Neural cell (in vitro differentiated cells): ENCODE data around the gene TARS3. TPM values are rescaled to one million over a fixed set of nuclear protein-coding genes. Genes with fewer than 3 reads are reported as not detected.

ENCODE experiments used
- H2AFZ ChIP-seq: fragments of 200-600, 300-800 bp; sonication (generic), shearing (Covaris generic); 2 replicates; pipeline ENCODE4 v1.6.0; 2014; ENCODE audit warnings: low read depth, mild to moderate bottlenecking, antibody characterized with exemption, low read length, moderate library complexity
- H3F3A ChIP-seq: fragments of 200-600 bp; shearing (Covaris generic); 2 replicates; pipeline ENCODE4 v1.6.1; 2016; ENCODE audit warnings: mild to moderate bottlenecking, moderate library complexity, mixed read lengths, antibody characterized with exemption, low read length; ENCODE audit not compliant: insufficient read depth, poor library complexity, severe bottlenecking
- H3K27ac ChIP-seq: fragments of 200-600, 300-800 bp; sonication (generic), shearing (Covaris generic); 2 replicates; pipeline ENCODE4 v1.5.1; 2014; ENCODE audit warnings: mild to moderate bottlenecking, low read length, moderate library complexity
- H3K27me3 ChIP-seq: fragments of 300-800, 200-600 bp; sonication (generic), shearing (Covaris generic); 2 replicates; pipeline ENCODE4 v1.6.0; 2014; ENCODE audit warnings: mild to moderate bottlenecking, low read depth, low read length, moderate library complexity; ENCODE audit not compliant: insufficient read depth
- H3K36me3 ChIP-seq: fragments of 300-800, 200-600 bp; sonication (generic), shearing (Covaris generic); 2 replicates; pipeline ENCODE4 v1.5.1; 2014; ENCODE audit warnings: mild to moderate bottlenecking, antibody characterized with exemption, low read length, moderate library complexity; ENCODE audit not compliant: insufficient read depth
- H3K4me2 ChIP-seq: fragments of 300-800, 200-600 bp; sonication (generic), shearing (Covaris generic); 2 replicates; pipeline ENCODE4 v1.6.0; 2014; ENCODE audit warnings: mild to moderate bottlenecking, low read length
- H3K4me3 ChIP-seq: fragments of 300-800, 200-600 bp; sonication (generic), shearing (Covaris generic); 2 replicates; pipeline ENCODE4 v1.5.1; 2014; ENCODE audit warnings: mild to moderate bottlenecking, low read length, moderate library complexity
- H3K79me2 ChIP-seq: fragments of 200-600 bp; shearing (Covaris generic); replicated peaks from 2 replicates; pipeline ENCODE4 v1.6.0; 2014; ENCODE audit warnings: mild to moderate bottlenecking, low read length, moderate library complexity; ENCODE audit not compliant: insufficient read depth
- H3K9ac ChIP-seq: fragments of 300-800, 200-600 bp; sonication (generic), shearing (Covaris generic); 2 replicates; pipeline ENCODE4 v1.6.1; 2016; ENCODE audit warnings: mild to moderate bottlenecking, low read length, mixed read lengths
- H3K9me2 ChIP-seq: fragments of 200-600 bp; shearing (Covaris generic); 2 replicates; pipeline ENCODE4 v1.6.1; 2016; ENCODE audit warnings: mild to moderate bottlenecking, low read length, mixed read lengths; ENCODE audit not compliant: insufficient read depth
- H3K9me3 ChIP-seq: fragments of 200-600, 300-800 bp; sonication (generic), shearing (Covaris generic); 2 replicates; pipeline ENCODE4 v1.6.1; 2016; ENCODE audit warnings: mild to moderate bottlenecking, mixed run types, low read length, moderate library complexity, mixed read lengths
- H4K20me1 ChIP-seq: fragments of 200-600 bp; shearing (Covaris generic); 2 replicates; pipeline ENCODE4 v1.6.1; 2016; ENCODE audit warnings: mild to moderate bottlenecking, mixed run types; ENCODE audit not compliant: insufficient read depth
- CTCF ChIP-seq: fragments of 450-650 bp; IDR thresholded peaks from 2 replicates; pipeline ENCODE4 v1.5.1; 2014; ENCODE audit warnings: antibody characterized with exemption, mild to moderate bottlenecking, moderate library complexity; ENCODE audit not compliant: poor library complexity, severe bottlenecking
- EP300 ChIP-seq: fragments of 450-650 bp; conservative IDR thresholded peaks from 2 replicates; pipeline ENCODE4 v1.6.1; 2014; ENCODE audit warnings: antibody characterized with exemption, mild to moderate bottlenecking, moderate library complexity; ENCODE audit not compliant: poor library complexity, severe bottlenecking
- EZH2 ChIP-seq: fragments of 200-600, 300-800 bp; shearing (Covaris generic), sonication (generic); IDR thresholded peaks from 2 replicates; pipeline ENCODE4 v1.6.1; 2014; ENCODE audit warnings: antibody characterized with exemption, low read length, borderline replicate concordance, mild to moderate bottlenecking; ENCODE audit not compliant: insufficient read depth, poor library complexity, severe bottlenecking
- MXI1 ChIP-seq: fragments of 450-650 bp; conservative IDR thresholded peaks from 2 replicates; pipeline ENCODE4 v1.6.1; 2014; ENCODE audit warnings: antibody characterized with exemption, mild to moderate bottlenecking; ENCODE audit not compliant: poor library complexity, severe bottlenecking
- POLR2AphosphoS5 ChIP-seq: IDR thresholded peaks from 2 replicates; pipeline ENCODE4 v1.6.1; 2012
- RAD21 ChIP-seq: fragments of 450-650 bp; conservative IDR thresholded peaks from 2 replicates; pipeline ENCODE4 v1.6.1; 2014; ENCODE audit warnings: antibody characterized with exemption, mild to moderate bottlenecking, moderate library complexity
- SMC3 ChIP-seq: fragments of 450-650 bp; conservative IDR thresholded peaks from 2 replicates; pipeline ENCODE4 v1.6.1; 2014; ENCODE audit warnings: antibody characterized with exemption, mild to moderate bottlenecking, moderate library complexity; ENCODE audit not compliant: poor library complexity
- TAF1 ChIP-seq: IDR thresholded peaks from 2 replicates; pipeline ENCODE4 v1.6.1; 2012; ENCODE audit warnings: low read depth
- polyA plus RNA-seq: library from polyadenylated mRNA; depleted of rRNA; stranded (reverse); fragments of >200 nt; gene quantifications from 2 replicates; pipeline ENCODE4 v1.2.3, GENCODE V29; 2014
- TF ChIP-seq, protein P1 (sequence below): IDR thresholded peaks from 2 replicates; pipeline ENCODE4 v1.6.1; 2012; ENCODE audit warnings: borderline replicate concordance

The TARS3 gene
- polyA plus RNA-seq, 1 donor from 2014 or later, result 27.1 TPM

DNA sequence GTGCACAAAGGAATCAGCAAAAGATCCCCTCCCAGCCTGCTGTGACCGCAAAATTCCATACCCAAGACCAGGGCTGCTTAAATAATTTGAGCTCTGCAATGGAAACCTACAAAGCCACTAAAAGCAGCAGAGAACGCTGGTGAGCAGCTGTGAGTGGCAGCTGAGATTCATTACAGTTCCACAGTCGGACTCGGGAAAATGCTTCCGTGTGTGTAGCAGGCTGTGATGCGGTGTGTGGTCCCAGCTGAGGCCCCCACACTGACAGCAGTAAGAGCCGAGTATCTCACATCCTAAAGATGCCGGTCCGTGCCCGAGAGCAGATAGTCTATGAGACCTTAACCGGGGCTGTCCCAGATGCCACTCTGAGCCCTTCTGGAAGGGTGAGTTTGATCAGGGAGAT, 109.5 kb downstream of the TARS3 start:
- H3K9me2 ChIP-seq, result no peaks in the 10 kb centered on the region
- H3K79me2 ChIP-seq, result no peaks in the 10 kb centered on the region
- no peak overlapping the region for H3K4me2 ChIP-seq
- H3K27me3 ChIP-seq, result no peaks in the 10 kb centered on the region
- H3K27ac ChIP-seq, result no peak overlapping the region
- no peak overlapping the region for H2AFZ ChIP-seq
- H3K9ac ChIP-seq, result no peak overlapping the region
- H4K20me1 ChIP-seq, result no peaks in the 10 kb centered on the region
- H3K4me3 ChIP-seq, result no peak overlapping the region
- H3F3A ChIP-seq, result no peaks in the 10 kb centered on the region
- no peaks in the 10 kb centered on the region for H3K9me3 ChIP-seq
- no peaks in the 10 kb centered on the region for H3K36me3 ChIP-seq
- no peak for TF ChIP-seq RAD21
- TF ChIP-seq TAF1, result no peak
- TF ChIP-seq CTCF, result no peak
- no peak for TF ChIP-seq POLR2AphosphoS5
- no peak for TF ChIP-seq SMC3
- no peak for TF ChIP-seq EP300
- no peak for TF ChIP-seq MXI1
- no peak for TF ChIP-seq EZH2
- TF ChIP-seq, protein P1, sequence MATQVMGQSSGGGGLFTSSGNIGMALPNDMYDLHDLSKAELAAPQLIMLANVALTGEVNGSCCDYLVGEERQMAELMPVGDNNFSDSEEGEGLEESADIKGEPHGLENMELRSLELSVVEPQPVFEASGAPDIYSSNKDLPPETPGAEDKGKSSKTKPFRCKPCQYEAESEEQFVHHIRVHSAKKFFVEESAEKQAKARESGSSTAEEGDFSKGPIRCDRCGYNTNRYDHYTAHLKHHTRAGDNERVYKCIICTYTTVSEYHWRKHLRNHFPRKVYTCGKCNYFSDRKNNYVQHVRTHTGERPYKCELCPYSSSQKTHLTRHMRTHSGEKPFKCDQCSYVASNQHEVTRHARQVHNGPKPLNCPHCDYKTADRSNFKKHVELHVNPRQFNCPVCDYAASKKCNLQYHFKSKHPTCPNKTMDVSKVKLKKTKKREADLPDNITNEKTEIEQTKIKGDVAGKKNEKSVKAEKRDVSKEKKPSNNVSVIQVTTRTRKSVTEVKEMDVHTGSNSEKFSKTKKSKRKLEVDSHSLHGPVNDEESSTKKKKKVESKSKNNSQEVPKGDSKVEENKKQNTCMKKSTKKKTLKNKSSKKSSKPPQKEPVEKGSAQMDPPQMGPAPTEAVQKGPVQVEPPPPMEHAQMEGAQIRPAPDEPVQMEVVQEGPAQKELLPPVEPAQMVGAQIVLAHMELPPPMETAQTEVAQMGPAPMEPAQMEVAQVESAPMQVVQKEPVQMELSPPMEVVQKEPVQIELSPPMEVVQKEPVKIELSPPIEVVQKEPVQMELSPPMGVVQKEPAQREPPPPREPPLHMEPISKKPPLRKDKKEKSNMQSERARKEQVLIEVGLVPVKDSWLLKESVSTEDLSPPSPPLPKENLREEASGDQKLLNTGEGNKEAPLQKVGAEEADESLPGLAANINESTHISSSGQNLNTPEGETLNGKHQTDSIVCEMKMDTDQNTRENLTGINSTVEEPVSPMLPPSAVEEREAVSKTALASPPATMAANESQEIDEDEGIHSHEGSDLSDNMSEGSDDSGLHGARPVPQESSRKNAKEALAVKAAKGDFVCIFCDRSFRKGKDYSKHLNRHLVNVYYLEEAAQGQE, result no peak

- Histone ChIP-seq H3K27me3 (no peaks in the 10 kb centered on the region), H3K36me3 (no peaks in the 10 kb centered on the region), H3K79me2 (no peaks in the 10 kb centered on the region), H2AFZ (no peak overlapping the region), H3K4me3 (no peak overlapping the region), H3K4me2 (no peak overlapping the region), H3F3A (no peaks in the 10 kb centered on the region), H3K9me3 (no peaks in the 10 kb centered on the region), H3K27ac (no peak overlapping the region), H4K20me1 (no peaks in the 10 kb centered on the region), H3K9ac (no peak overlapping the region), H3K9me2 (no peaks in the 10 kb centered on the region)
- TF ChIP-seq POLR2AphosphoS5 (no peak), SMC3 (no peak), TAF1 (no peak), EP300 (no peak), RAD21 (no peak), EZH2 (no peak), CTCF (no peak), MXI1 (no peak)
- TF ChIP-seq, protein P1, result no peak
These were observed 110.2 kb downstream of the TARS3 start for GRCh38 chr15:101614001-101614585.
